WTC11 (cell line): ENCODE data around the gene NAA20. TPM values are rescaled to one million over a fixed set of nuclear protein-coding genes. Genes with fewer than 3 reads are reported as not detected.

Experiments
- ATAC-seq: fragments of 200-7000 bp; cut with Tn5 transposase; 2 replicates; pipeline ENCODE4 v1.10.0; 2021; ENCODE audit warnings: mild to moderate bottlenecking, moderate library complexity
- CTCF ChIA-PET: fragments of 300-600 bp; sonication (Branson Sonifier 250); formaldehyde crosslinking; loops from one replicate; lab custom pipeline; 2021; ENCODE audit warnings: antibody characterized with exemption; lab: Charles Lee
- POLR2A ChIA-PET: fragments of 350-600 bp; sonication (Branson Sonifier 250); formaldehyde crosslinking; loops from one replicate; lab custom pipeline; 2021; ENCODE audit warnings: antibody characterized with exemption; lab: Charles Lee
- DNase-seq: peaks from one replicate; pipeline ENCODE4 v3.0.0; 2021; ENCODE audit warnings: low spot score
- H3K27ac Mint-ChIP-seq: 2 replicates; pipeline ENCODE4 v1.8.0; 2021; ENCODE audit warnings: mixed read lengths
- H3K27me3 Mint-ChIP-seq: 2 replicates; pipeline ENCODE4 v1.8.0; 2021; ENCODE audit warnings: low read depth, mild to moderate bottlenecking, moderate library complexity, mixed read lengths
- H3K36me3 Mint-ChIP-seq: 2 replicates; pipeline ENCODE4 v1.8.0; 2021; ENCODE audit warnings: mixed read lengths
- H3K4me1 Mint-ChIP-seq: 2 replicates; pipeline ENCODE4 v1.8.0; 2022; ENCODE audit warnings: mixed read lengths
- H3K4me3 Mint-ChIP-seq: 2 replicates; pipeline ENCODE4 v1.8.0; 2021; ENCODE audit warnings: mild to moderate bottlenecking, moderate library complexity, mixed read lengths
- H3K9me3 Mint-ChIP-seq: 2 replicates; pipeline ENCODE4 v1.8.0; 2021; ENCODE audit warnings: mixed read lengths
- ATF1 ChIP-seq: sonication (generic); formaldehyde crosslinking; IDR thresholded peaks from 2 replicates; pipeline ENCODE4 v1.8.1; 2023; ENCODE audit warnings: mild to moderate bottlenecking, moderate library complexity, missing genetic modification reagents
- E2F1 ChIP-seq: sonication (generic); formaldehyde crosslinking; IDR thresholded peaks from 2 replicates; pipeline ENCODE4 v1.8.0; 2022; ENCODE audit warnings: mild to moderate bottlenecking, missing genetic modification reagents
- GABPB1 ChIP-seq: sonication (generic); formaldehyde crosslinking; IDR thresholded peaks from 2 replicates; pipeline ENCODE4 v1.8.1; 2023; ENCODE audit warnings: mild to moderate bottlenecking, missing genetic modification reagents
- KAT7 ChIP-seq: sonication (generic); formaldehyde crosslinking; IDR thresholded peaks from 2 replicates; pipeline ENCODE4 v1.8.1; 2023; ENCODE audit warnings: missing genetic modification reagents, mild to moderate bottlenecking, borderline replicate concordance
- MAX ChIP-seq: sonication (generic); formaldehyde crosslinking; IDR thresholded peaks from 2 replicates; pipeline ENCODE4 v1.8.0; 2022; ENCODE audit warnings: mild to moderate bottlenecking, missing genetic modification reagents
- MXD4 ChIP-seq: fragments of 250-450 bp; sonication (Bioruptor Pico); IDR thresholded peaks from 2 replicates; pipeline ENCODE4 v1.8.0; 2021; ENCODE audit warnings: mild to moderate bottlenecking, moderate library complexity, borderline replicate concordance
- NFYB ChIP-seq: sonication (generic); formaldehyde crosslinking; conservative IDR thresholded peaks from 2 replicates; pipeline ENCODE4 v1.8.0; 2022; ENCODE audit warnings: low read depth, missing genetic modification reagents
- SMAD3 ChIP-seq: sonication (generic); formaldehyde crosslinking; IDR thresholded peaks from 2 replicates; pipeline ENCODE4 v1.8.0; 2022; ENCODE audit warnings: missing genetic modification reagents, mild to moderate bottlenecking, borderline replicate concordance
- TCF7 ChIP-seq: sonication (generic); formaldehyde crosslinking; IDR thresholded peaks from 2 replicates; pipeline ENCODE4 v1.8.0; 2022; ENCODE audit warnings: mild to moderate bottlenecking, low read depth, missing genetic modification reagents, moderate library complexity
- TP53 ChIP-seq: sonication (generic); formaldehyde crosslinking; IDR thresholded peaks from 2 replicates; pipeline ENCODE4 v1.8.1; 2023; ENCODE audit warnings: mild to moderate bottlenecking, missing genetic modification reagents
- ZNF219 ChIP-seq: sonication (generic); formaldehyde crosslinking; IDR thresholded peaks from 2 replicates; pipeline ENCODE4 v1.8.0; 2023; ENCODE audit warnings: missing genetic modification reagents, mild to moderate bottlenecking, borderline replicate concordance
- ZNF263 ChIP-seq: sonication (generic); formaldehyde crosslinking; IDR thresholded peaks from 2 replicates; pipeline ENCODE4 v1.8.1; 2022; ENCODE audit warnings: low read depth, mild to moderate bottlenecking, moderate library complexity, missing genetic modification reagents
- ZNF416 ChIP-seq: fragments of 250-450 bp; sonication (Bioruptor Pico); IDR thresholded peaks from 2 replicates; pipeline ENCODE4 v1.9.0; 2021; ENCODE audit warnings: mild to moderate bottlenecking, inconsistent platforms
- ZSCAN18 ChIP-seq: fragments of 250-450 bp; sonication (Bioruptor Pico); IDR thresholded peaks from 2 replicates; pipeline ENCODE4 v2.1.2; 2022; ENCODE audit warnings: mild to moderate bottlenecking, moderate library complexity
- total RNA-seq: library from RNA; stranded (reverse); gene quantifications from 3 replicates; pipeline ENCODE4 v1.2.3, GENCODE V29; 2021
- TF ChIP-seq, protein P1 (sequence below): fragments of 250-450 bp; sonication (Bioruptor Pico); conservative IDR thresholded peaks from 2 replicates; pipeline ENCODE4 v1.9.0; 2021; ENCODE audit warnings: mild to moderate bottlenecking
- TF ChIP-seq, protein P2 (sequence below): sonication (generic); formaldehyde crosslinking; IDR thresholded peaks from 2 replicates; pipeline ENCODE4 v1.8.0; 2022; ENCODE audit warnings: missing genetic modification reagents
- TF ChIP-seq, protein P3 (sequence below): fragments of 250-450 bp; sonication (Bioruptor Pico); IDR thresholded peaks from 2 replicates; pipeline ENCODE4 v1.9.0; 2021; ENCODE audit warnings: mild to moderate bottlenecking
- TF ChIP-seq, protein P4 (sequence below): sonication (generic); formaldehyde crosslinking; IDR thresholded peaks from 2 replicates; pipeline ENCODE4 v1.8.1; 2022; ENCODE audit warnings: low read depth, mild to moderate bottlenecking, moderate library complexity, missing genetic modification reagents, borderline replicate concordance

NAA20 gene
- total RNA-seq, 1 experiment from 2014 or later, result 34.0 TPM

DNA sequence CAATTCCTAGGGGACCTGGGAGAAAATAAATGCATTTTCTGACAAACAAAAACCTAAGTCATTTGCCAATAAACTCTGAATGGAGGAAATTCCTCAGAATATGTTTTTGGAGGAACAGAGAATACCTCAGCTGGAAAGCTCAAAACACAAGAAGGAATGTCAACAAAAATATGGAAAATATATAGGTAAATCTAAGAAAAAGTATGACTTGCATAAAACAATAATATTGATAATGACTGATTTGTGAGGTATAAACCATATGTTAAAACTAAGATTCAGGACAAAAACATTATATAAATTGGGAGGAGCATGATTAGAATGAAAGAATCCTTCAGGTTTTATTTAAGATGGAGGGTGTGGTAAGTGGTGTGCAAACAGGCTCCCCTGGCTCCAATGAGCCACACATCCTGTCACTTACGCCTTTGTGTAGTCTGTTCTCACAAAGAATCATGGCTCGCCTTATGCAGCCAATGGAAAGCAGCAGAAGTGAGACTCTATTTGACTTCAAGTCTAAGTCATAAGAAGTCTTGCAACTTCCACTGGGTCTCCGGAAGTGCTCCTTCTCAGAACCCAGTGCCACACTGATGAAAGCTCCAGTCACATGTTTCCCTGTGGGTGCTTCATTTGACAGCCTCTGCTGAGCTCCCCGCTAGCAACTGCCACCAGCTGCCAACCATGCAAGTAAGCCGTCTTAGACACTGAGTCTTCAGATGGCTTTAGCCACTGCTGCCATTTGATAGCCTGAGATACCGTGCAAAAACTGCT, 43.3 kb downstream of the NAA20 start (continued):
- no peak for TF ChIP-seq MAX (CRISPR knock-in tag)
- no peak for TF ChIP-seq TP53 (CRISPR knock-in tag)
- TF ChIP-seq NFYB, result no peak
- TF ChIP-seq ZNF416 (CRISPR knock-in tag), result no peak
- TF ChIP-seq ATF1 (CRISPR knock-in tag), result no peak

DNA sequence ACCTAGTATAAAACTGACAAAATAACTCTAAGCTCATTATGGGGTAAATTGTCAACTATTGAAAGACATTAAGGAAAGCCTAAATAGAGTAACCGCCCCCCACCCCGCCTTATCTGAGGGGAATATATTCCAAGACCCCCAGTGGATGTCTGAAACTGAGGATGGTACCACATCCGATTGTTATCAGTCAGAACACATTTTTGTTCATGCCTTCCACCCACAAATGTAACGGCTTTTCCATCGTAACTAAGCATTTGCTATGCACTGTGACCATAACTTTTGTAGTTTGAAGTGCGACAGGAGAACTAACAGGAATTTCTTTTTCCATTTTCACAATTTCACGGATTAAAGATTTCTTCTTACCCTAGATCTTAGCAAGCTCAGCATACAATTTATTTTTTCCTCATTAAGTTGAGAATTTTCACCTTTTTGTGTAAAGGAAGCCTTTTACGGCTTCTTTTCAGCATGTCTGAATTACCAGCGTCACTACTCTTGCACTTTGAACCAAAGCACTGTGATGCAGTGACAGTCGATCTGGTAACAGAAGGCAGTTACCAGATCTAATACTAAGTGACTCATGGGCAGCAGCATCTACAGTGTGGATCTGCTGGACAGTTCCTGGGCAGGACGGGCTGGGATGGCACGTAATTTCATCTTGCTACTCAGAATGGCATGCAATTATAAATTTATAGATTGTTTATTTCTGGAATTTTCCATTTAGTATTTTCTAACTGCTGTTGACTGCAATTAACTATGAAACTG, 47.0 kb downstream of the NAA20 start:
- Mint-ChIP-seq H3K4me3 (no peak overlapping the region), H3K9me3 (no peaks in the 10 kb centered on the region), H3K4me1 (peaks cover 6% of the 10 kb centered on the region)
- CTCF ChIA-PET, result no interaction called here
- ATAC-seq (no peak), DNase-seq (no peak)
- POLR2A ChIA-PET, result no interaction called here
- TF ChIP-seq SMAD3 (CRISPR knock-in tag), result no peak
- 0 out of 2 replicates have a peak, but pooled peaks have one; percentile 11 for TF ChIP-seq GABPB1 (CRISPR knock-in tag)
- TF ChIP-seq, all 79 proteins: peak for 1
- no peak overlapping the region for H3K27ac Mint-ChIP-seq
- peaks cover 2% of the 10 kb centered on the region; the same call in 1 of the 2 replicates for H3K27me3 Mint-ChIP-seq
- no peaks in the 10 kb centered on the region for H3K36me3 Mint-ChIP-seq

DNA sequence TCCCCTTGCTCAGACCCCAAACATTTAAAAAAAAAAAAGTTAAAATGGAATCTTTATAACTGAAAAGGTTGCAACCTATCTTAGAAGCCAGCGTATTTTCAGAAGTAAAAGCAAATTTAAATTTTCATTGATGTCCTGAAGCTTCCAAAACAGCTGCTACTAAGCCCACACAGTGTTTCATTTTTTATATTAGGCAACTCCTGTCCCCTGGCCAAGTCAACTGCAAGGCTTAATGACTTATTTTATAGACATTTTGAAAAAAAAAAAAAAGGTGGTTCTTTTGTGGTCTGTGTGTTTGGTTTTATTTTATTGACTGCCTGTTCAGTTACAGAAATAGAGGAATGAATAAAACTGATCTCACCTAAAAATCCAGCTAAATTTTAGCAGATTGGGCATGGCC, 48.2 kb downstream of the NAA20 start:
- H3K4me1 Mint-ChIP-seq, result peaks cover 6% of the 10 kb centered on the region
- POLR2A ChIA-PET, result no interaction called here
- H3K4me3 Mint-ChIP-seq, result no peak overlapping the region
- no peaks in the 10 kb centered on the region for H3K9me3 Mint-ChIP-seq
- H3K36me3 Mint-ChIP-seq, result no peaks in the 10 kb centered on the region
- H3K27me3 Mint-ChIP-seq, result peaks cover 2% of the 10 kb centered on the region; the same call in 1 of the 2 replicates
- ATAC-seq (no peak), DNase-seq (no peak)
- CTCF ChIA-PET, result no interaction called here
- TF ChIP-seq E2F1 (CRISPR knock-in tag) (no peak), KAT7 (CRISPR knock-in tag) (no peak), ZSCAN18 (no peak), TCF7 (CRISPR knock-in tag) (no peak), MXD4 (CRISPR knock-in tag) (no peak), ZNF263 (CRISPR knock-in tag) (no peak), ZNF219 (no peak)
- TF ChIP-seq, protein P1, sequence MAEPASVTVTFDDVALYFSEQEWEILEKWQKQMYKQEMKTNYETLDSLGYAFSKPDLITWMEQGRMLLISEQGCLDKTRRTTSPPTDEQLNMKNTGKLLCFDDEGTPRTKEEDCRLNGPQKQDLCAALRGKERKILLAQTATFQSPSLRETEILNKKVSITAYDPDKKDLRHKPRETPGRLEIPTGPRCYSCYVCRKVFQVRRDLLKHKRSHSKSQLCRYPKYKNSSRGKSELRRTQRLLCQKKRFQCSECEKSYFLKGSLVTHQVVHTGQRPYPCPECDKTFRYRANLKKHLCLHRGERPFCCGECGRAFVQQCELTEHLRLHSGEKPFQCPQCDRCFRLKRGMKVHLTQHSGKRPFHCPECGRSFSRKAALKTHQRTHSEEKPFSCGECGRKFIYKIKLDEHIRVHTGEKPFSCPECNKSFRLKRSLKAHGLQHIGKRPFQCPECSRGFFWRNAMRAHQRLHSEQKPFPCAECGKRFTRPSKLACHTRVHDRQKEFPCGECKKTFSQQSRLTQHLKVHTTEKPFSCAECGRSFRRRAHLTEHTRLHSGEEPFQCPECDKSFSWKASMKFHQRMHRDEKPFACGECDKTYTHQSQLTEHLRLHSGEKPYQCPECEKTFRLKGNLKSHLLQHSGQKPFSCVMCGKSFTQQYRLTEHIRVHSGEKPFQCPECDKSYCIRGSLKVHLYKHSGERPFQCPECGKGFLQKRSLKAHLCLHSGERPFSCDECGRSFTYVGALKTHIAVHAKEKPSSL (CRISPR knock-in tag), result no peak
- TF ChIP-seq, protein P2, sequence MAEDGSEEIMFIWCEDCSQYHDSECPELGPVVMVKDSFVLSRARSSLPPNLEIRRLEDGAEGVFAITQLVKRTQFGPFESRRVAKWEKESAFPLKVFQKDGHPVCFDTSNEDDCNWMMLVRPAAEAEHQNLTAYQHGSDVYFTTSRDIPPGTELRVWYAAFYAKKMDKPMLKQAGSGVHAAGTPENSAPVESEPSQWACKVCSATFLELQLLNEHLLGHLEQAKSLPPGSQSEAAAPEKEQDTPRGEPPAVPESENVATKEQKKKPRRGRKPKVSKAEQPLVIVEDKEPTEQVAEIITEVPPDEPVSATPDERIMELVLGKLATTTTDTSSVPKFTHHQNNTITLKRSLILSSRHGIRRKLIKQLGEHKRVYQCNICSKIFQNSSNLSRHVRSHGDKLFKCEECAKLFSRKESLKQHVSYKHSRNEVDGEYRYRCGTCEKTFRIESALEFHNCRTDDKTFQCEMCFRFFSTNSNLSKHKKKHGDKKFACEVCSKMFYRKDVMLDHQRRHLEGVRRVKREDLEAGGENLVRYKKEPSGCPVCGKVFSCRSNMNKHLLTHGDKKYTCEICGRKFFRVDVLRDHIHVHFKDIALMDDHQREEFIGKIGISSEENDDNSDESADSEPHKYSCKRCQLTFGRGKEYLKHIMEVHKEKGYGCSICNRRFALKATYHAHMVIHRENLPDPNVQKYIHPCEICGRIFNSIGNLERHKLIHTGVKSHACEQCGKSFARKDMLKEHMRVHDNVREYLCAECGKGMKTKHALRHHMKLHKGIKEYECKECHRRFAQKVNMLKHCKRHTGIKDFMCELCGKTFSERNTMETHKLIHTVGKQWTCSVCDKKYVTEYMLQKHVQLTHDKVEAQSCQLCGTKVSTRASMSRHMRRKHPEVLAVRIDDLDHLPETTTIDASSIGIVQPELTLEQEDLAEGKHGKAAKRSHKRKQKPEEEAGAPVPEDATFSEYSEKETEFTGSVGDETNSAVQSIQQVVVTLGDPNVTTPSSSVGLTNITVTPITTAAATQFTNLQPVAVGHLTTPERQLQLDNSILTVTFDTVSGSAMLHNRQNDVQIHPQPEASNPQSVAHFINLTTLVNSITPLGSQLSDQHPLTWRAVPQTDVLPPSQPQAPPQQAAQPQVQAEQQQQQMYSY, result no peak
- TF ChIP-seq, protein P3, sequence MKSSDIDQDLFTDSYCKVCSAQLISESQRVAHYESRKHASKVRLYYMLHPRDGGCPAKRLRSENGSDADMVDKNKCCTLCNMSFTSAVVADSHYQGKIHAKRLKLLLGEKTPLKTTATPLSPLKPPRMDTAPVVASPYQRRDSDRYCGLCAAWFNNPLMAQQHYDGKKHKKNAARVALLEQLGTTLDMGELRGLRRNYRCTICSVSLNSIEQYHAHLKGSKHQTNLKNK (CRISPR knock-in tag), result no peak
- TF ChIP-seq, protein P4, sequence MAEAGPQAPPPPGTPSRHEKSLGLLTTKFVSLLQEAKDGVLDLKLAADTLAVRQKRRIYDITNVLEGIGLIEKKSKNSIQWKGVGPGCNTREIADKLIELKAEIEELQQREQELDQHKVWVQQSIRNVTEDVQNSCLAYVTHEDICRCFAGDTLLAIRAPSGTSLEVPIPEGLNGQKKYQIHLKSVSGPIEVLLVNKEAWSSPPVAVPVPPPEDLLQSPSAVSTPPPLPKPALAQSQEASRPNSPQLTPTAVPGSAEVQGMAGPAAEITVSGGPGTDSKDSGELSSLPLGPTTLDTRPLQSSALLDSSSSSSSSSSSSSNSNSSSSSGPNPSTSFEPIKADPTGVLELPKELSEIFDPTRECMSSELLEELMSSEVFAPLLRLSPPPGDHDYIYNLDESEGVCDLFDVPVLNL (CRISPR knock-in tag), result no peak
- no peak overlapping the region for H3K27ac Mint-ChIP-seq
